ENCODE measurements around the gene MS4A10. TPM values are rescaled to one million over a fixed set of nuclear protein-coding genes. Genes with fewer than 3 reads are reported as not detected.

Gene MS4A10
- total RNA-seq, 1 donor = not detected

DNA sequence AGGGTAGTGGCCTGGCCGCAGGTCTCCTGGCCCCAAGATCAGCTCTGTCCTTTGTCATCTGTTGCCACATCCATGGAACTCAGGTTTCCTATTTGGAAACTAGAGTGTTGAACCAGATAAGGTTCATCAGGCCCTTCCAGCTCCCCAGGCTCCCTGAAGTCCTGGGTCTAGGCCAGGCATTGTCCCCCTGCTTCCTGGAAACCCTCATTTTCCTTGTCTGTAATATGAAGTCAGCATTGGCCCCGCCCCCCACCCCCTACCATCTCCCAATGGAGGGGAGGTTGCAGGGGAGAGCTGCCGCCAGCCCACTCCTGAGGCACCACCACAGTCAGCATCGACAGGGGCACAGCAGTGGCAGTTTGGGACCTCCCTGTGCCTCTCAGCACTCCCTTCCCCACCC lies 9.0 kb upstream of the MS4A10 start:
- H3K4me3 ChIP-seq (ENCODE audit: insufficient read depth, low read length) = no peak overlapping the region
- no peak overlapping the region for H3K4me2 ChIP-seq (ENCODE audit: insufficient read depth, low read length)
- H3K27me3 ChIP-seq (ENCODE audit: insufficient read depth, low read length) = peaks cover 6% of the 10 kb centered on the region
- H3K36me3 ChIP-seq (ENCODE audit: insufficient read depth, low read length) = no peaks in the 10 kb centered on the region
- no peak overlapping the region for H3K27ac ChIP-seq (ENCODE audit: low read depth, low read length)
- H3K4me1 ChIP-seq (ENCODE audit: insufficient read depth, low read length) = peaks cover 15% of the 10 kb centered on the region
- no peaks in the 10 kb centered on the region for H4K20me1 ChIP-seq (ENCODE audit: insufficient read depth, low read length)
- H3K9me3 ChIP-seq (ENCODE audit: low read depth, low read length) = no peaks in the 10 kb centered on the region
- H2AFZ ChIP-seq (ENCODE audit: low read length) = no peak overlapping the region
- DNase-seq (ENCODE audit: insufficient read length, low spot score, missing footprints) = no peak
- TF ChIP-seq, protein P1, sequence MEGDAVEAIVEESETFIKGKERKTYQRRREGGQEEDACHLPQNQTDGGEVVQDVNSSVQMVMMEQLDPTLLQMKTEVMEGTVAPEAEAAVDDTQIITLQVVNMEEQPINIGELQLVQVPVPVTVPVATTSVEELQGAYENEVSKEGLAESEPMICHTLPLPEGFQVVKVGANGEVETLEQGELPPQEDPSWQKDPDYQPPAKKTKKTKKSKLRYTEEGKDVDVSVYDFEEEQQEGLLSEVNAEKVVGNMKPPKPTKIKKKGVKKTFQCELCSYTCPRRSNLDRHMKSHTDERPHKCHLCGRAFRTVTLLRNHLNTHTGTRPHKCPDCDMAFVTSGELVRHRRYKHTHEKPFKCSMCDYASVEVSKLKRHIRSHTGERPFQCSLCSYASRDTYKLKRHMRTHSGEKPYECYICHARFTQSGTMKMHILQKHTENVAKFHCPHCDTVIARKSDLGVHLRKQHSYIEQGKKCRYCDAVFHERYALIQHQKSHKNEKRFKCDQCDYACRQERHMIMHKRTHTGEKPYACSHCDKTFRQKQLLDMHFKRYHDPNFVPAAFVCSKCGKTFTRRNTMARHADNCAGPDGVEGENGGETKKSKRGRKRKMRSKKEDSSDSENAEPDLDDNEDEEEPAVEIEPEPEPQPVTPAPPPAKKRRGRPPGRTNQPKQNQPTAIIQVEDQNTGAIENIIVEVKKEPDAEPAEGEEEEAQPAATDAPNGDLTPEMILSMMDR (IDR thresholded peaks at IDR 0.05; ENCODE audit: extremely low read depth, low read depth, low read length) = no peak
- H3K79me2 ChIP-seq (ENCODE audit: insufficient read depth, low read length) = no peaks in the 10 kb centered on the region

DNA sequence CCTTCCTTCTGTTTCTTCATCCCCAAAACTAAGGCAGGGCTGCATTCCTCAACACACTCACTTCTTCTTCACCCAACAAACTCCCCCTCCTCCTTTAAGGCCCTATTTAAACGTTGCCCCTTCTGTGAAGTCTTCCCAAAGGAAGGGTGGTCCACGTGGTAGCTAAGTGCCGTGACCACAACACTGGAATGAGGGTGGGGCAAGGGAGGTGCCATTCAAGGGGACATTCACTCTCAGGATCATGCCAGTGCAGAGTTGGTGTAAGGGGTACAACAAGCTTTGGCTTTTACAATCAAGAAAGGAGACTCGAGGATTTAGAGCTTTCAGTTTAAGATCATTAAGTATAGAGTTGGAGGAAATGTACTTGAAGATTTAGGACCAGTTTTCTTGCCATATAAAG lies 8.0 kb upstream of the MS4A10 start:
- TF ChIP-seq, protein P1 (IDR thresholded peaks at IDR 0.05; ENCODE audit: extremely low read depth, low read depth, low read length) = no peak
- H3K4me2 ChIP-seq (ENCODE audit: insufficient read depth, low read length) = no peak overlapping the region
- H3K4me1 ChIP-seq (ENCODE audit: insufficient read depth, low read length) = peaks cover 15% of the 10 kb centered on the region
- H2AFZ ChIP-seq (ENCODE audit: low read length) = no peak overlapping the region
- peak overlapping the region; percentile 15 for H3K27ac ChIP-seq (ENCODE audit: low read depth, low read length)
- no peaks in the 10 kb centered on the region for H3K79me2 ChIP-seq (ENCODE audit: insufficient read depth, low read length)
- no peak for DNase-seq (ENCODE audit: insufficient read length, low spot score, missing footprints)
- no peak overlapping the region for H3K4me3 ChIP-seq (ENCODE audit: insufficient read depth, low read length)
- H3K36me3 ChIP-seq (ENCODE audit: insufficient read depth, low read length) = no peaks in the 10 kb centered on the region
- H3K9me3 ChIP-seq (ENCODE audit: low read depth, low read length) = no peaks in the 10 kb centered on the region
- H3K27me3 ChIP-seq (ENCODE audit: insufficient read depth, low read length) = peaks cover 16% of the 10 kb centered on the region
- H4K20me1 ChIP-seq (ENCODE audit: insufficient read depth, low read length) = no peaks in the 10 kb centered on the region

GRCh38 chr11:60777572-60777971 lies 7.6 kb upstream of the MS4A10 start:
- DNase-seq (ENCODE audit: insufficient read length, low spot score, missing footprints) = peak; percentile 92
- H3K79me2 ChIP-seq (ENCODE audit: insufficient read depth, low read length) = no peaks in the 10 kb centered on the region
- no peaks in the 10 kb centered on the region for H3K36me3 ChIP-seq (ENCODE audit: insufficient read depth, low read length)
- peaks cover 15% of the 10 kb centered on the region for H3K4me1 ChIP-seq (ENCODE audit: insufficient read depth, low read length)
- TF ChIP-seq, protein P1 (IDR thresholded peaks at IDR 0.05; ENCODE audit: extremely low read depth, low read depth, low read length) = no peak
- H3K4me3 ChIP-seq (ENCODE audit: insufficient read depth, low read length) = no peak overlapping the region
- H4K20me1 ChIP-seq (ENCODE audit: insufficient read depth, low read length) = no peaks in the 10 kb centered on the region
- H3K9me3 ChIP-seq (ENCODE audit: low read depth, low read length) = no peaks in the 10 kb centered on the region
- no peak overlapping the region for H3K27ac ChIP-seq (ENCODE audit: low read depth, low read length)
- H3K4me2 ChIP-seq (ENCODE audit: insufficient read depth, low read length) = no peak overlapping the region
- peaks cover 19% of the 10 kb centered on the region for H3K27me3 ChIP-seq (ENCODE audit: insufficient read depth, low read length)
- peak overlapping the region; percentile 1 for H2AFZ ChIP-seq (ENCODE audit: low read length)

- H3K79me2 ChIP-seq (ENCODE audit: insufficient read depth, low read length) = no peaks in the 10 kb centered on the region
- H3K36me3 ChIP-seq (ENCODE audit: insufficient read depth, low read length) = no peaks in the 10 kb centered on the region
- peaks cover 15% of the 10 kb centered on the region for H3K4me1 ChIP-seq (ENCODE audit: insufficient read depth, low read length)
- H3K4me3 ChIP-seq (ENCODE audit: insufficient read depth, low read length) = no peak overlapping the region
- TF ChIP-seq, protein P1 (IDR thresholded peaks at IDR 0.05; ENCODE audit: extremely low read depth, low read depth, low read length) = no peak
- no peak overlapping the region for H3K4me2 ChIP-seq (ENCODE audit: insufficient read depth, low read length)
- H3K27me3 ChIP-seq (ENCODE audit: insufficient read depth, low read length) = peaks cover 23% of the 10 kb centered on the region
- no peaks in the 10 kb centered on the region for H3K9me3 ChIP-seq (ENCODE audit: low read depth, low read length)
- H4K20me1 ChIP-seq (ENCODE audit: insufficient read depth, low read length) = no peaks in the 10 kb centered on the region
- no peak overlapping the region for H3K27ac ChIP-seq (ENCODE audit: low read depth, low read length)
- H2AFZ ChIP-seq (ENCODE audit: low read length) = no peak overlapping the region
- DNase-seq (ENCODE audit: insufficient read length, low spot score, missing footprints) = no peak
Observed at GRCh38 chr11:60780065-60780464, 5.1 kb upstream of the MS4A10 start.

Measured in osteoblast (primary cell).